H9 (cell line): ENCODE data around the gene C5AR1. TPM values are rescaled to one million over a fixed set of nuclear protein-coding genes. Genes with fewer than 3 reads are reported as not detected.

Experiments used
- DNase-seq: peaks from one replicate; pipeline ENCODE4 v3.0.0-alpha.2; 2017
- H2AFZ ChIP-seq: one replicate; pipeline ENCODE4 v1.6.1; 2013; ENCODE audit warnings: mild to moderate bottlenecking, low read length, control low read depth, moderate library complexity
- H2AK5ac ChIP-seq: 2 replicates; pipeline ENCODE4 v1.6.1; 2013; ENCODE audit warnings: low read length, control low read depth, mixed read lengths; ENCODE audit not compliant: insufficient read length
- H2BK120ac ChIP-seq: one replicate; pipeline ENCODE4 v1.6.1; 2013; ENCODE audit warnings: low read depth, mild to moderate bottlenecking, low read length, control low read depth, inconsistent platforms; ENCODE audit not compliant: poor library complexity, severe bottlenecking
- H2BK12ac ChIP-seq: 2 replicates; pipeline ENCODE4 v1.6.1; 2013; ENCODE audit warnings: low read length, control low read depth, mixed read lengths, low read depth; ENCODE audit not compliant: insufficient read length
- H2BK15ac ChIP-seq: 2 replicates; pipeline ENCODE4 v1.6.1; 2013; ENCODE audit warnings: low read depth, low read length, control low read depth
- H2BK20ac ChIP-seq: one replicate; pipeline ENCODE4 v1.6.1; 2013; ENCODE audit warnings: low read depth, mild to moderate bottlenecking, low read length, control low read depth, inconsistent platforms; ENCODE audit not compliant: poor library complexity, severe bottlenecking
- H2BK5ac ChIP-seq: 2 replicates; pipeline ENCODE4 v1.6.1; 2013; ENCODE audit warnings: low read length, control low read depth, mixed read lengths; ENCODE audit not compliant: insufficient read length
- H3K14ac ChIP-seq: 2 replicates; pipeline ENCODE4 v1.6.1; 2013; ENCODE audit warnings: low read length, control low read depth; ENCODE audit not compliant: insufficient read depth
- H3K18ac ChIP-seq: 2 replicates; pipeline ENCODE4 v1.6.1; 2013; ENCODE audit warnings: low read depth, mild to moderate bottlenecking, mixed read lengths, low read length, control low read depth; ENCODE audit not compliant: insufficient read length
- H3K23ac ChIP-seq: 2 replicates; pipeline ENCODE4 v1.6.1; 2013; ENCODE audit warnings: low read length, control low read depth, mixed read lengths, low read depth; ENCODE audit not compliant: insufficient read length
- H3K23me2 ChIP-seq: 2 replicates; pipeline ENCODE4 v1.6.1; 2013; ENCODE audit warnings: low read depth, mild to moderate bottlenecking, mixed read lengths, low read length, control low read depth; ENCODE audit not compliant: insufficient read length, poor library complexity, severe bottlenecking
- H3K27ac ChIP-seq: 2 replicates; pipeline ENCODE4 v1.5.1; 2013; ENCODE audit warnings: low read length, control low read depth, mixed read lengths, low read depth; ENCODE audit not compliant: insufficient read length
- H3K27me3 ChIP-seq: 2 replicates; pipeline ENCODE4 v1.6.1; 2013; ENCODE audit warnings: low read length, control low read depth, inconsistent platforms; ENCODE audit not compliant: insufficient read depth
- H3K4ac ChIP-seq: 2 replicates; pipeline ENCODE4 v1.6.1; 2013; ENCODE audit warnings: low read depth, mild to moderate bottlenecking, control low read depth, inconsistent platforms, low read length, moderate library complexity
- H3K4me1 ChIP-seq: 2 replicates; pipeline ENCODE4 v1.6.1; 2013; ENCODE audit warnings: low read length, control low read depth, inconsistent platforms; ENCODE audit not compliant: insufficient read depth
- H3K4me2 ChIP-seq: 2 replicates; pipeline ENCODE4 v1.6.1; 2013; ENCODE audit warnings: low read length, control low read depth, mixed read lengths; ENCODE audit not compliant: insufficient read length, insufficient read depth
- H3K56ac ChIP-seq: 2 replicates; pipeline ENCODE4 v1.6.1; 2013; ENCODE audit warnings: low read depth, mild to moderate bottlenecking, mixed read lengths, low read length, control low read depth; ENCODE audit not compliant: insufficient read length
- H3K79me1 ChIP-seq: 2 replicates; pipeline ENCODE4 v1.6.1; 2013; ENCODE audit warnings: low read depth, mild to moderate bottlenecking, moderate library complexity, low read length, control low read depth, inconsistent platforms; ENCODE audit not compliant: insufficient read depth, poor library complexity, severe bottlenecking
- H3K79me2 ChIP-seq: 2 replicates; pipeline ENCODE4 v1.6.1; 2013; ENCODE audit warnings: low read length, control low read depth, inconsistent platforms; ENCODE audit not compliant: insufficient read depth
- H3K9ac ChIP-seq: 2 replicates; pipeline ENCODE4 v1.6.1; 2013; ENCODE audit warnings: low read length, control low read depth, mixed read lengths; ENCODE audit not compliant: insufficient read length; ENCODE audit errors: extremely low read depth
- H3K9me3 ChIP-seq: one replicate; pipeline ENCODE4 v1.6.1; 2013; ENCODE audit warnings: low read depth, low read length, inconsistent platforms; ENCODE audit not compliant: control insufficient read depth
- H3T11ph ChIP-seq: one replicate; pipeline ENCODE4 v1.6.1; 2013; ENCODE audit warnings: mild to moderate bottlenecking, low read length, control low read depth, inconsistent platforms
- H4K20me1 ChIP-seq: one replicate; pipeline ENCODE4 v1.6.1; 2013; ENCODE audit not compliant: control insufficient read depth, insufficient read length, insufficient read depth
- H4K5ac ChIP-seq: 2 replicates; pipeline ENCODE4 v1.6.1; 2013; ENCODE audit warnings: low read depth, mild to moderate bottlenecking, mixed read lengths, low read length, control low read depth; ENCODE audit not compliant: insufficient read length
- H4K8ac ChIP-seq: replicated peaks from 2 replicates; pipeline ENCODE4 v1.6.1; 2013; ENCODE audit warnings: low read length, control low read depth, mixed read lengths, low read depth; ENCODE audit not compliant: insufficient read length
- H4K91ac ChIP-seq: 2 replicates; pipeline ENCODE4 v1.6.1; 2013; ENCODE audit warnings: low read depth, mild to moderate bottlenecking, moderate library complexity, mixed read lengths, low read length, control low read depth; ENCODE audit not compliant: insufficient read length
- H3K27ac Mint-ChIP-seq, 3 experiments: 2 replicates in 2 of 3; 3 replicates in 1 of 3; pipeline ENCODE4 v1.8.0; 2020 to 2021; ENCODE audit warnings: mixed read lengths in 3 of 3, mild to moderate bottlenecking in 1 of 3, moderate library complexity in 1 of 3
- H3K27me3 Mint-ChIP-seq: 2 replicates; pipeline ENCODE4 v1.8.0; 2021; ENCODE audit warnings: low read depth, mild to moderate bottlenecking, moderate library complexity, mixed read lengths
- H3K36me3 Mint-ChIP-seq, 3 experiments: 2 replicates in 2 of 3; 3 replicates in 1 of 3; pipeline ENCODE4 v1.8.0; 2020 to 2021; ENCODE audit warnings: low read depth in 3 of 3, mixed read lengths in 3 of 3; ENCODE audit not compliant: insufficient read depth in 1 of 3
- H3K4me1 Mint-ChIP-seq, 2 experiments: 2 replicates each; pipeline ENCODE4 v1.8.0; 2020; ENCODE audit warnings: mixed read lengths in 2 of 2
- H3K4me3 Mint-ChIP-seq, 2 experiments: 2 replicates in 1 of 2; 3 replicates in 1 of 2; pipeline ENCODE4 v1.8.0; 2020 to 2021; ENCODE audit warnings: mild to moderate bottlenecking in 2 of 2, mixed read lengths in 2 of 2, moderate library complexity in 1 of 2
- H3K9me3 Mint-ChIP-seq, 2 experiments: 2 replicates in 1 of 2; 3 replicates in 1 of 2; pipeline ENCODE4 v1.8.0; 2020; ENCODE audit warnings: mild to moderate bottlenecking in 2 of 2, mixed read lengths in 2 of 2, moderate library complexity in 1 of 2
- CTCF ChIP-seq: fragments of 200-600 bp; sonication (generic); conservative IDR thresholded peaks from 3 replicates; pipeline ENCODE4 v1.8.0; 2021; ENCODE audit warnings: antibody characterized with exemption, mild to moderate bottlenecking
- WGBS: extraction: QIAGEN DNeasy Blood & Tissue Kit; methylation state at CpG from one replicate; pipeline ENCODE4 v1.1.7; 2013; ENCODE audit warnings: missing lambda C conversion rate, low lambda C conversion rate, mixed read lengths; ENCODE audit not compliant: insufficient read length; ENCODE audit errors: extremely low coverage; 5-methylcytosine and 5-hydroxymethylcytosine counted together
- total RNA-seq: library from RNA; stranded (reverse); gene quantifications from 2 replicates; pipeline ENCODE4 v1.2.1, GENCODE V29; 2021

The C5AR1 gene
- total RNA-seq, 1 experiment from 2014 or later = 1.8 TPM

GRCh38 chr19:47309038-47309437 lies 623 bp upstream of the C5AR1 start:
- H3K27me3 ChIP-seq = no peaks in the 10 kb centered on the region
- H2BK120ac ChIP-seq = no peak overlapping the region
- no peaks in the 10 kb centered on the region for H3K9me3 ChIP-seq
- H2BK5ac ChIP-seq = no peak overlapping the region
- no peak overlapping the region for H4K91ac ChIP-seq
- H4K20me1 ChIP-seq = no peaks in the 10 kb centered on the region
- Mint-ChIP-seq H3K9me3 (peaks cover 0 to 2% of the 10 kb centered on the region in 2 experiments; a peak in 2 of 5 replicates), H3K4me3 (no peak overlapping the region), H3K4me1 (peaks cover 7% of the 10 kb centered on the region in 2 experiments), H3K27ac (no peak overlapping the region), H3K36me3 (no peaks in the 10 kb centered on the region), H3K27me3 (peaks cover 19% of the 10 kb centered on the region)
- H2BK15ac ChIP-seq = no peak overlapping the region
- no peak for TF ChIP-seq CTCF
- no peak overlapping the region for H3T11ph ChIP-seq
- DNase-seq = no peak
- no peaks in the 10 kb centered on the region for H3K23me2 ChIP-seq
- no peak overlapping the region for H4K5ac ChIP-seq
- H3K4ac ChIP-seq = no peak overlapping the region
- no peak overlapping the region for H3K18ac ChIP-seq
- no peak overlapping the region for H2BK20ac ChIP-seq
- no peak overlapping the region for H3K27ac ChIP-seq
- no peaks in the 10 kb centered on the region for H3K79me2 ChIP-seq
- WGBS = no CpG with 5 or more reads among the region's 8 CpGs
- no peak overlapping the region for H2AFZ ChIP-seq
- no peak overlapping the region for H2BK12ac ChIP-seq
- H3K9ac ChIP-seq = no peak overlapping the region
- H3K23ac ChIP-seq = no peak overlapping the region
- H3K79me1 ChIP-seq = no peaks in the 10 kb centered on the region
- no peak overlapping the region for H2AK5ac ChIP-seq
- no peak overlapping the region for H4K8ac ChIP-seq
- no peak overlapping the region for H3K14ac ChIP-seq
- no peak overlapping the region for H3K4me2 ChIP-seq
- H3K4me1 ChIP-seq = no peaks in the 10 kb centered on the region
- H3K56ac ChIP-seq = no peak overlapping the region
